HL-60/S4 treated with retinoic acid at 250 ng/mL for 4 days and 3 days (cell line): ENCODE data around the gene CYREN.
"Not testable (repeated sequence)": the region's sequence is repeated elsewhere in the genome, so short reads cannot be mapped to it uniquely, and the experiment has no call there.

Experiments
- in situ Hi-C: fragments of 300-500 bp; cut with MboI; formaldehyde crosslinking; loops from 2 replicates; pipeline ENCODE4 v1.7.0; 2022; ENCODE audit warnings: low sequenced_read_pairs

The CYREN gene, protein sequence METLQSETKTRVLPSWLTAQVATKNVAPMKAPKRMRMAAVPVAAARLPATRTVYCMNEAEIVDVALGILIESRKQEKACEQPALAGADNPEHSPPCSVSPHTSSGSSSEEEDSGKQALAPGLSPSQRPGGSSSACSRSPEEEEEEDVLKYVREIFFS

DNA sequence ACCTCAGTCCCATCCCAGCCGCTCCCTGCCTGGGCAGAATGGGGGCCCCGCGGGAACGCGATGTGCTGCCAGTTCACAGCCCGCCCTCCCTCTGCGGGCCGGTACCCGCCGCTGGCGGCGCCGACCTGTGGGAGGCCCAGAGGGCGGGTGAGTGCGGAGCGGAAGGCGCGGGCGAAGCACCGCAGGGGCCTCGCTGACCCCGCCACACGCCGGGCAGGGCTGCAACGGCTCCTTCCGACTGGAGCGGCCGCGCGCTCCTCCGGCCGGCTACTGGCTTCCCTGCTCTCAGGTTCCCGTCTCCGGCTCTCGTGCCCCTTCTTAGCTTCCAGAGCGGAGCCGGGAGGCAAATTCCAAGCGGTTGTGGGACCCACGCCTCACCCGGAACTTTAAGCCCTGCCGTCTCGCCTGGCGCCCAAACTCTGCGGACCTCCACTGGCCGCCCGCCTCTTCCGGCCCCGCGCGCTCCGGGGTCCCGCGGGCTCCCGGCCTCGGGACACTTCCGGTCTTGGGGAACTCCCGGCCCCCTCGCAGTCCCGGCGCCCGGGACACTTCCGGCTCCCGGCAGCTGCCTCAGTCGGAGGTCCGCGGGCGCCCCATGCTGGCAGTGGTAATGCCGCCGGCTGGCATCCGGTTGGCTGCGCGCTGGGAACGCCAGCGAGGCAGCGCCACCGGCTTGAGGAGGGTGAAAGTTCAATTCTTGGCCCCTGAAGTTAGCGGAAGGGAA, at the start of gene CYREN:
Gene CYREN, minus strand, starts transcription at position 434 of the 724 bp plus-strand sequence. CDS start 1,785 bp downstream, outside the sequence.
- in situ Hi-C loops, result no loop called here

DNA sequence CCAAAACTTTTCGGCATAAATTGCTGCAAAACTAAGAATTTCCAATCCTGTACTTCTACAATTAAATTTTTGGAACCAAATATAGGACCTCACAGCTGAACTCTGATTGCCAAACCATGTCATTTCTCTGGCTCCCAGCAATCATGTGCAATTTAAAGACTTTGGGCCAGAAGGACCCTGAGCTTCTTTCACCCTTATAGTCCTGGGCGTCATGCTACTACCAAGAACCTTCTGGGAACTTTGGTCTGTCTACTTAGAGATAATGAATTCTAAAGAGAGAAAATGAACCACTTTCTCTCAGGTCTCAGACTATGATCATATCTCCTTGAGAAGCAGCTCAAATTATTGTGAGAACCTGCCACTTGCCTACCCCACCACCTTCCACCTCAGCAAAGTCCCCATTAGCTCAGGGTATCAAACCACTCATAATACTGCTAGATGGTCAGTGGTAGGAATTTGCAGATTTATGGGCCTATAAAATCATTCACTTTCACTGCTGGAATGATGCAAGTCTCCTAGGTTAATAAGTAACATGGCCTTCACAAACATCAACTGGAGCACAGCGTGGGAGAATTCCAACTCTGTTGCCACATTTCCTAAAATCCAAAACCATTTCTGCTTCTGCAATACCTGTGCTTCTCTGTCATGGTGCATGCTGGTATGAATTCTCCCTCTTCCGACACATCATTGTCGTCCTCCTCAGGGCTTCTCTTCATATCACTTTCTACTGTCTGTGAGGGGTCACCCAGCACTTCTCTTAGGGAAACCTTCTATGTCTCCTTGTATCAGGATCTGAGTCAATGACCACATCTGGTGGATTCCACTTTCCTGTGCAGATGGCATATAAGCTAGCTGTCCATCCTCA, 47.4 kb upstream of the CYREN start:
- in situ Hi-C loops, result no loop called here

DNA sequence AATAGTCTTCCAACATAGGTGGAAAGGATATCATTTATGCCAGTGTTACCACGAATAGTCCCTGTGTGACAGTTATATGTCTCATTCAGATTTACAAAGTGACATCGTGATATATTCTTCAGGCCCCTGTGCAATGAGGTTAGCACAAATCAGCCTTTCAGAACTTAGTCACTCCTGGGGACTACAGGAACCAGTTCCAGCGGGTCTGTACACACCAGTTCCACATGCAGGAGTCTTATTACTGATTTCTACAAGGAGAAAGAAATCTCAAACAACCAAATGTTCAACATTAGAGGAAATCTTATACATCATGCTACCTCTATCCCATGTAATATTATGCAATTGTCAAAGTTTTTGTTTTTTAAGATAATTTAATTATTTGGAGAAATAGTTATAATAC, 45.2 kb upstream of the CYREN start:
- in situ Hi-C loops, result no loop called here

DNA sequence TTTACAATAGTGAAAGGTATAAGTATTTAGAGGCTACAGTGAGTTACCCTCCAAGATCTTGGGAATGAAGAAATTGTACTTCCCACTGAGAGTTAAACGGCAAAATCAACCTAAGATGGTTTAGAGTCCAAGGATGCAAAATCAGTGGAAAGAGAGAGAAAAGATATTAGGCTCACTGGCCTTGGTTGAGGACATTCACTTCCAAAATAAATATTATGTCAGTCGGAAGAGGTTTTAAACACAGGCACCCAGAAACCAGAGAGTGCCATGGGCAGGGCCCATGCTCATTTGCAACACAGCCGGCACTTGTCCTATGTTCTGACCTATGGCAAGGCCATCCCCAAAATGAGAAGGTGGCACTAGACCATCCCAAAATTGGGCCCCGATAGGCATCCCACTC, 44.7 kb upstream of the CYREN start:
- in situ Hi-C loops, result no loop called here

DNA sequence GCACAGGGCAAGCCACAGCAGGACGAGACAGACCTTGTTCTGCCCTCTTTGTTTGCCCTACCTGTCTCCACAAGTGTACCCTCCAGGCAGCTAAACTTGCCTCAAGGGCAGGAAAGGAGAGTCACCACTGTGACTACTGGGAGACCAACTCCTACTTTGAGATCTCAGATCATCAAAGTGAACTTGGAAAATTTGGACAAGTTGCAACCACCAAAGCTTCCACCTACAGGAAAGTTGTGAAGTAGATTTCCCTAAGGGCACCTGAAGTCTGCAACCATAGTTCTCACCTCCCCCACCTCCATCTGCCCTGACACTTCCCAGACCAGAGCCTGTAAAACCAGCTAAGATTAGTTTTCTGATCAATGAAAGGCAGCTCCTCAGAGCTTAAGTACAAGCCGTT, 43.3 kb upstream of the CYREN start:
- in situ Hi-C loops, result no loop called here

DNA sequence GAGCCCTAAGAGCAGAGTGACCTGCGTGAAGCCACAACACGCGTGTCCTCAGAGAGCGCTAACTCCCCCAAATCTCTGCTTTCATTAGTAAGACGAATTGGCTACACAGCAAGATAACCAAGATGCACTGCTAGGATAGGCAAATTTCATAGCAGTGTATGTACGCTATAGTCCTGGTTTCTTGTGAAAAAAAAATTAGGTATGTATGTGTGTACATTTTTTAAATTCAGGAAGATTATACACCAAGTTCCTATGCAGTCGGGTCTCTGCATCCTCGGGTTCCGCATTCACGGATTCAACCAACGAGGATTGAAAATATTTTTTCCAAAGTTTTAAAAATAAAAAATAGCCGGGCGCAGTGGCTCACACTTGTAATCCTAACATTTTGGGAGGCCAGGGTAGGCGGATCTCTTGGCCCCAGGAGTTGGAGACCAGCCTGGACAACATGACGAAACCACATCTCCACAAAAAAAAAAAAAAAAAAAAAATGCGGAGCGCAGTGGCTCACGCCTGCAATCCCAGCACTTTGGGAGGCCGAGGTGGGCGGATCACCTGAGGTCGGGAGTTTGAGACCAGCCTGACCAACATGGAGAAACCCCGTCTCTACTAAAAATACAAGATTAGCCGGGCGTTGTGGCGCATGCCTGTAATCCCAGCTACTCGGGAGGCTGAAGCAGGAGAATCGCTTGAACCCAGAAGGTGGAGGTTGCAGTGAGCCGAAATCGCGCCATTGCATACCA, 41.6 kb upstream of the CYREN start:
- in situ Hi-C loops, result not testable (repeated sequence)

DNA sequence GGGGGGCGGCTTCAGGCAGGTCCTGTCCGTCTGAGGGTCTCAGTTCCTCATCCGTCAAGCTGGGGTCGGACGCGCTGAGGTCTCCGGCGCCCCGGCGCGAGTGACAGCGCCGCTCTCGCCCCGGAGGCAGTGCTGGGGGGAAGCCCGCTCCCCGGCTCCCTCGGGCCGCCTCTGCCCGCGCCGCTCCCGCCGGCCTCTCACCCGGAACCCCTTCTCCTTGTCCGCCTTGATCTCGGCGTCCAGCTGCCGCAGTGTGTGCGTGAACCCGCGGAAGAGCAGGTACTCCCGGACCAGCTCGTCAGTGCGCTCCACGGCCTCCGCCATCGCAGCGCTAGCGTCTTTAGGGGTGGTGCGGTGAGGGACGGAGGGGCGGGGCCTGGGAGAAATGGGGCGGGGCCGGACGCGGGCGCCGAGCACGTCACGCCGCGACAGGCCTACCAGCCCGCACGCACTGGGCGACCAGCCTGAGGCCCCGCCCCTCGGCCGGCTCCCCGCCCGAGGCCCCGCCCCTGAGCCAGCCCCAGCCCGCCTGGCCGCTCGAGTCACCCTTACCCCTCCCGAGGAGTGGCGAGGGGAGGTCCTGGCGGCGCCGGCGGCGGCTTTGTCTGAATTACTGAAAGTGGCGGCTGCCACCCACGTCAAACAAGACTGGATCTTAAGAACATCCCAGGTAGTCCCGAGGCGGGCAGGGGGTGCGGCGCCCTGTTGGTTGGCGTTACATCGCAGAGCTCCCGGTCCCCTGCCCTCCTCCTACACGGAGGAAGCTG, 40.9 kb upstream of the CYREN start, which contains the start of gene WDR91:
Gene WDR91, minus strand, starts transcription at position 348 of the 767 bp plus-strand sequence. Its CDS starts 24 bp downstream, at position 324.
- in situ Hi-C loops, result no loop called here

DNA sequence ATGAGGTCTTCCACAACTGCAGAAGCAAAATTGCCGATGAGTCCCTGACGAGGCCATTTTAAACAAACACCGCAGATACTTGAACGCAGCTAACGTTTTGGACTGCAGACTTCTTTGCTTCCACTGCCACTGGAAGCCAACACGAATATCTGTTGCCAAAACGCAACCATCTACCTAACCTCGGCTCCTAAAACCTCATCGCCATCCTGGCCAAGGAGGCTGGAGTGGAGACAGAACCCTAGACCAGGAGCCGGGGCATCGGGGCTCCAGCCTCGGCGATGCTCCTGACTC, 40.3 kb upstream of the CYREN start:
- in situ Hi-C loops, result no loop called here

DNA sequence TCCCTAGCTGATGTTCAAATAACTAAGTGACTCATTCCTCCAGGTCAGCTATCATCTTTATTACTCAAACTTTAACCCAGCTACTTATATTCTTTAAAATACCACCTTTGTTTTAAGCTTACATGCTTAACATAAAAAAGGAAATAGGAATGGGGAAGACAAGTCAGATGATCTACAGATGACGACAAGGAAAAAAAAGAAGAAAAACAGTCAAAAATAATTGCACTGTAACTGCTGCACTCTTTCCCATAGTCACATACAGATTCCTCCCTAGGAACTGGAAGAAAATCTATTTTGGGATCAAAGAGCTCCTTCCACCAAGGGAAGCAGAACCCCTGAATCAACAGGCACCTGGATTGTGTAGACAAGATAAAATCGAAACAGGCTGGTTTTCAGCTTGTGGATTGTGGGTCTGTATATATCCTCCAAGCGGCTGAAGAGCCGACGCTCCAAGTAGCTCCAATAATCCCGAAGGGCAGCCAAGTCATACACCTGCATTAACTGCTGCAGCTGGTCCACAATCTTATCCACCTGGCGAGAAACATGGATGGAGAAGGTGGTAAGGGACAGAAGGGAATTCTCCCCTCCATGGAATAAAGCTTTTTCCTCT, 38.8 kb upstream of the CYREN start:
- in situ Hi-C loops, result no loop called here

DNA sequence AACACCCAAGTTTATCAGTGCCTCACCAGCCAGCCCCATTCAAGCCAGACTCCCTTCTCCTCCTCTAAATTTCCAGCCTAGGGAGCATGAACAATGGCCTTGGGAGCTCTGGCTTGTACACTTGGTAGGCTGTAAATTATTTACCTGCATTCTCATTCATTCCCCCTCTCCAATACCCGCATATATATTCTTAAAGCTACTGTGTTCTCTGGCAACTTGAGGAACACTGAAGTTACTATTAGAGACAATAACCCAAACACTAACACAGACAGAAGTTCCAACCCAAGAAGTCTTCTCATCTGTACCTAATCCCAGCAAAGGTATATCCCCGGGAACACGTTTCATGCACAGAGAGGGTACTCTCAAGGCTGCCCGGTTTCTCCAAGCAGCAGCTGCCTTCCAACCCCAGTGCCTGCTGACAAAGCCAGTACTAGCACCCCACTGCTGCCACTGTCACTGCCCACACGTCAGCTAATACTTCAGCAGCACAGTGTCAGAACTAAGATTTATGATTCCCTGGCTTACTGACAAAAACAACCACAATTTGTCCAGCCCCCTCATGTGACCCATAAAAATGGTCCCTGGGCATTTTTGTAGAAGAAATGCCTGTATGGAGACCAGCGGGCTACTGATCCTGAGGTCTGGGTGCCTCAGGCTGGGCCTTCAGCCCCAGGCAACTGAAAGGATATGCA, 37.7 kb upstream of the CYREN start:
- in situ Hi-C loops, result no loop called here

DNA sequence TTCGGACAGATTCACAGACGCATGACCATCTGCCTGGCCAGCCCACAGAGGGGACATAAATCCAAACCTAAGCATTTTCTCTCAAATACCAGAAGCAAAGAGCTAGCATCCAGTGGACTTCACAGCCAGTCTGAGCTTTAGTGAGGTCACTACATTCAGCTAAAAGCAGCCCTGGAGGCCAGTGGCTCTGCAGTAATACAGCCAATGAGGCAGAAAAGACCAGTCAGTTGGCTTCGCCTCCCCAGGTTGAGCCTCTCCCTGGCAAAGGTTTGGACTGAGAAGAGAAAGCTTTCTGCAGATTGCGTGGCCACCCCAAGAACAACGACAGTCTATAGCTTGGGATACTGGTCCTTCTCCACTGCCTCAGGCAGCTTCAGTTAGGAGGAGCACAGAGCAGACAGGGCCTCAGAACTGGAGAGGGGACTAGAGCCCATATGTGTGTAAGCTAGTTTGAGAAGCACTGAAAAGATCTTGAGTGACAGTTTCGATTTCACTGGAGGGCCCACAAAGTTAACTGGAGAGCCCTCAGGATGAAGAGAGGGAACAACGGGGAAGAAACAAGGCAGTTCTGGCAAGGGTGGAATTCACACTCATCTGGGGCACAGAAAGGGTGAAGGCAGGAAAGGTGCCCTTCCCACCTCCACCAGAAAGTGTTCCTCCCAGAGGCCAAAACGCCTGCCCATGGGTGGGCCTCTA, 37.0 kb upstream of the CYREN start:
- in situ Hi-C loops, result no loop called here

DNA sequence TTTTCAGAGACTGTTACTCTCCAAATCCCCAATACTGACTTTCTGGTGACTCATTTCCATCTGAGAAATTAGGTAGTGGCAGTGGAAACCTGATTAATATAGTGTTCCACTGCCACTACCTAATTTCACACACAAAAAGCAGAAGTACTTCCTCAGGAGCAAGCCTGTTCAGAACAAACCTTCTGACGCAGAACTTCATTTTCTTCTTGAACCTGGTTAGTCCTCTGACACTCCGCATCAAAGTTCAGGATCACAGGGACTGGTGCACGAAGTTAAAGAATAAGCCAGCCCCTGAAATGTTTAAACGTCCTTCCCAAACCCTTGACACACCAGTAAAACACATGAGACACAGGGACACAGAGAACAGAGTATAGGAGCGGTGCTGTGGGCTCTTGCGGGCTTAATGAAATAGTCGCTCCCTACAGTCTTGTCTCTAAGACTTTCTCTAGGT, 36.5 kb upstream of the CYREN start:
- in situ Hi-C loops, result no loop called here

DNA sequence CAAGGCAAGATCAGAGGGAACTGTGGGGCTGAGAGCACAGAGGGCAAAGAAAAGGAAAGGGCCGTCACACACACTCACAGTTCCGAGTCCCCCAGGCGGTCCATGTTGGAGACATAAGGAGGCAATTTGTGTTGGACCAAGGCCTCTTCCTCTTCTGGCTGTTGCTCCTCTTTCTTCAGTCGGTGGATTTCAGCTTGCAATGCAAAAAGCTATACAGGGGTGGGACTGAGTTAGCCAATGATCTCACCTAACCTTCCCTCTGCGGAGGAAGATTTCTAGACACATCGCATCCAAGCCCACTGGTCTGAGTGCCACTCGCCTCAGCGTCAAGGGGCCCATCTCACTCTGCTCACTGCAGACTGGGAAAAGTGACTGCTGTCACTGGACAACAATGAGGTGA, 35.3 kb upstream of the CYREN start:
- in situ Hi-C loops, result no loop called here

DNA sequence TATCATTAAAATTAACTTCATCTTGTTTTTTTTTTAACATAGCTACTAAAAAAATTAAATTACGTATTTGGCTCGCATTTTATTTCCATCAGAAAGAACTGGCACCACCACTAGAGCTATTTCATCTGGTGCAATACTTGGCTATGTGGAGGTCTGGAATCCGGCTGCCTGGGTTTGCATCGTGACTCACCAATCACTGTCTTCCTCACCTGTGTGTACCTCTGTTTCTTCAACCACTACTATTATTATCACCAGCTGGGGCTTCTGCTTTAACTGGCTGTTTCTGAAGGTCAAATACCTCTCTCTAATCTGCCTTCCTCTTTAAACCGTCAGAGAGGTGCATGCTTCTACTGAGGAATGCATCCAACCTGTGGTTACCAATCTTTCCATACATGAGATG, 34.4 kb upstream of the CYREN start:
- in situ Hi-C loops, result no loop called here

DNA sequence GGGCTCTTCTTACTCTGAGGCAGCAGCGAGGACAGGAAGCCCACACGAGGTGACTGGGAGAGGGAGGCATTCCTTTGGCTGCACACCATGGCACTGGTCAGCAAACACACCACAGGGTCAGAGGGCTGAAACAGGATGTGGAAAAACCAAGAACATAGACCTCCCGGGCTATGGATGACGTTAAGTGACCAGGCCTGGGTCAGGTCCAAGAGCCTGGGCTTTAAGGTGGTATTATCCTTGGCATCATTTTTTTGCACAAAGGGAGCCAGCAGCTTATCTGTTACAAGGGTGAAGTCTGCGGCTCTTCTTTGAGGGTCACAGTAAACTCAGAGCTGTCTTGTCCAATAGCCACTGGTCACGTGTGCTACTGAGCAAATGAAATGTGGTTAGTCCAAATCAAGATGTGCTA, 33.8 kb upstream of the CYREN start:
- in situ Hi-C loops, result no loop called here

DNA sequence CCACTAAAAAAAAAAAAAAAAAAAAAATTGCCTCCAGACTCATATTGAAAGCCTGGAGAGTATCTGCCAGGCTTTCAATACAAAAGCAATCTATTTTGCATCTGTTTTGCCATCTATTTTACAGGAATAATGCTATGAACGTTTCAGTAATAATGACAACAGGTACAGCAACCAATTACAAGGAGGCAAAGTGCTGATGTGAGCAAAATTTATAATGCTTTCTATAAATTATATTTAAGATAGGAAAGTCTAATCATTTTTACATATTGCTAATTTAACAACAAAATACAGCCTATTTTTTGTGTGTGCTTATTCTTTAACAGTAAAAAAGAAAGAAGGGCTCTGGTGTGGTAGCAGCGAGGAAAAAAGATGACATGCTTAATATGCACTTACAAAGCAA, 30.8 kb upstream of the CYREN start:
- in situ Hi-C loops, result no loop called here

DNA sequence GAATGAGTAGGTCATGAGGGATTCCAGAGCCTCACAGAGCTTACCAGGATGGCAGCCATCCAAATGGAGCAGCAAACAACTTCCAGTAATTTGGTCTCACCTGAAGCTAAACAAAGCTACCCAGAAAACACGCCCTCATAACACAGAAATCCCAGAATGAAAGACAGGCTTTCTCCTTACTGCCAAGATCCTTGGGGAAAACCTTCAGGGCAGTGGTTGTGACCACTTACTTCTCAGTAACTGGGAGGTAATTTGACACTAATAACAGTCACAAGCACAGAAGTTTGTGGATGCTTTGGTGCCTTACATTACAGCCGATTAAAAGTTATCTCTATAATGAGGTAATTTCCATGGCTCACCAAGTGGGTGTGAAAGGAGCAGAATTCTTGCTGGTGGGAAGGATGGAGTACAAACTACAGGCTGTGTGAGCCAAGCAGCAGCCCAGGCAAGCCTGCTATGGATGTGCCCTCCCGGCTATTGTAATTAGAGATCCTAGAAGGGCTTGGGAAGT, 30.4 kb upstream of the CYREN start:
- in situ Hi-C loops, result no loop called here

DNA sequence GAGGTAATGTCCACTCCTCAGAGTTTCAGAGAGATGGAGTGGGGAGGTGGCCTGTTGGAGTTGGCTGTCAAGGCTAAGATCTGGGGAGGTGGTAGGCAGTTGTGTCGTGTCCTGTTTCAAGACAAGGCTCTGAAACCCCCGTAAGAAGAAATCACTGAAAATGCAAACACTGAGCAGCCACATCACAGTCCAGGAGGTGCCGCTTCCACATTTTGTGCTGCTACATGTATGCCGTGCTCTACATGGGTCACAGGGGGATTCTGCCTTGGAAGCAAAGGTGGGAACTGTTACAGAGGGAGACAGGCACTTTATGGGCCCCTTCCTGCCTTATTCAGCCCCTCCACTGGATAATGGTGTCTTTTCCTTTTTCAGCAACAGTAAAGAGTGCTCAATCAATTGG, 28.9 kb upstream of the CYREN start:
- in situ Hi-C loops, result no loop called here
